SHP77 treated with DMSO at 0.1 percent for 48 hours (cell line): ENCODE results near the gene THADA.
A peak's percentile ranks its signal among the peaks of the same experiment; 100 is the strongest.

ENCODE experiments used
- DNase-seq: peaks from one replicate; lab custom pipeline; 2025; lab: John Stamatoyannopoulos, UW

Gene THADA

GRCh38 chr2:43384143-43384542 is 211.7 kb downstream of the THADA start:
- no peak for DNase-seq

DNA sequence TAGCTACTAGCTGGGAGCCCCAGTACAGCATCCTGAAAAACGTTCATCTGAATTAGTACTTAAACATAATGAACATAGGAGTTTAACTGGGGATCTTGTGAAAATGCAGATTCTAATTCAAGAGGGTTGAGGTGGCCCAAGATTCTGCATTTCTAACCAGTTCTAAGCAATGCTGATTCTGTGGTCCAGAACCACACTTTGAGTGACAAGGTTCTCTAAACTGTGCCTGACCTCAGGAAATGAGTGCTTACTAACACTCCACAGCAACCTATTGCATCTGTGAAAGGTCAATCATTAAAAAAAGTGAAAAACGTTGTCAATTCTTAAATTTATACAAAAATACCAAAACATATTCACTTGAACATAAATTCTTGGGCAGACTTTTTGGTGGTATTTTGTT is 212.3 kb downstream of the THADA start:
- DNase-seq: no peak

DNA sequence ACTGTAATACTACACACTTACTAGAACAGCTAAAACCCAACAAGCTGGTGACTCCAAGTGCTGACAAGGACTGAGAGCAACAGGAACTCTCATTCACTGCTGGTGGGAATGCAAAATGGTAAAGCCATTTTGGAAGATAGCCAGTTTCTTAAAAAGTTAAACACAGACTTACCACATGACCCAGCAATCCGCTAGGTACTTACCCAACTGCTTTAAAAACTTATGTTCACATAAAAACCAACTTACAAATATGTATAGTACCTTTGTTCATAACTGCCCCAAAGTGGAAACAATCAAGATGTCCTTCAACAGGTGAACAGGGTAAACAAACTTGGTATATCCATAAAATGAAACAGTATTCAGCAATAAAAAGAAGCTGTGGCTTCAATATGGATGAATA is 216.3 kb downstream of the THADA start:
- DNase-seq: no peak

- DNase-seq: no peak
Measured at GRCh38 chr2:43377327-43377726, 218.5 kb downstream of the THADA start.

DNA sequence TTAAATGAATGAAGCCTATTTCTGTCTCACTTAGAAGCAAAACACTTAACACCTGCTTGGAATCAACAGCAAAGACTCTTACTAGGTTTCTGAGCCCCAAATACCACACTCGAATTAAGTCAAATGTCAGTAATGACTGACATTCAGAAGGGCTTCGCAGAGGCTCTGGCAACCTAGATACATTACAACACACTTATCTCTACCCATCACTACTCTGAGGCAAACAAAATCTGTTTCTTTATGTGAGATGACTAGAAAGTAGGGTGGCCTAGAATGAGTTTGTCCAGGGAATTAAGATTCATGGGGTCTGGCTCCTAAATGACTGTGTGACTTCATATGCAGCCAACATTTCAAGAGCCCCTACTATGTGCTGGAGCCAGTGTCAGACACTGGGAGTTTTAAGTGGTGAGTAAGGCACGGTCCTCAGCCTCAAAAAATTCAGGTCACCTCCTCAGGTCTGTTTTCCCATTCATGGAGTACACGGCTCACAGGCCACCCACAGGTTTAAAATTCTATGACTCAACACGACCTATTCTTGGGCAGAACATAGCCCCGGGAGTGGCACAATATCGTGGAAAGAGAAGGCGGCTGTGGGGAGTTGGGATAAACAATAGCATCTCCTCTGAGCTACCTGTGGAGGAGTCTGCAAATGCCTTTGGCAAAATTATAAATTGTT is 219.2 kb downstream of the THADA start:
- no peak for DNase-seq

GRCh38 chr2:43375746-43376522 is 219.9 kb downstream of the THADA start:
- no peak for DNase-seq

DNA sequence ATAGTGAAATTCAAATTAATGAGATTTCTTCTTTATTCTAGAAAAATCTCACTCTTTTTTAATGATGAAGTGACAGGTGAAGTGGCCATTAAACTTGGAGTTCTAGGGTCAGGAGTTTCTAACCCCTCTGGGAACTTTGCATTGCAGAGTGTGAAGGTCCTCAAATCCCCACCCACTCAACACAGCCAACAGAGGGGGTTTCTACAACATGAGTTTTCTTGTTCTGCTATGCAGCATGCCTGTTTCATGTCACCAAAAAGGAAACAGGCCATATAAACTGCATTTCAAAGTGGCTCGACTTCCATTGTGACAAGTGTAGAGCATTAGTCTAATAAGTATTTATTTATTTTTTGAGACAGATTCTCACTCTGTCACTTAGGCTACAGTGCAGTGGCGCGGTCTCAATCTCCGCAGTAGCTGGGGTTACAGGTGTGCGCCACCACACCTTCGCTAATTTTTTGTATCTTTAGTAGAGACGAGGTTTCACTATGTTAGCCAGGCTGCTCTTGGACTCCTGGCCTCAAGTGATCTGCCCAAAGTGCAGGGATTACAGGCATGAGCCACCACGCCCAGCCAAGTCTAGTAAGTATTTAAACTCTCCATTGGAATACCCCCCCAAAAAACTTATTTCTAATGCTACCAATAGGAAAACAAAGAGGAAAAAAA is 223.3 kb downstream of the THADA start:
- DNase-seq: no peak

- peak; percentile 61 for DNase-seq
Measured at GRCh38 chr2:43370705-43371104, 225.1 kb downstream of the THADA start.

- DNase-seq: peak; percentile 17
Measured at GRCh38 chr2:43370146-43370545, 225.7 kb downstream of the THADA start.

- no peak for DNase-seq
Measured at GRCh38 chr2:43368483-43369385, 227.1 kb downstream of the THADA start.

DNA sequence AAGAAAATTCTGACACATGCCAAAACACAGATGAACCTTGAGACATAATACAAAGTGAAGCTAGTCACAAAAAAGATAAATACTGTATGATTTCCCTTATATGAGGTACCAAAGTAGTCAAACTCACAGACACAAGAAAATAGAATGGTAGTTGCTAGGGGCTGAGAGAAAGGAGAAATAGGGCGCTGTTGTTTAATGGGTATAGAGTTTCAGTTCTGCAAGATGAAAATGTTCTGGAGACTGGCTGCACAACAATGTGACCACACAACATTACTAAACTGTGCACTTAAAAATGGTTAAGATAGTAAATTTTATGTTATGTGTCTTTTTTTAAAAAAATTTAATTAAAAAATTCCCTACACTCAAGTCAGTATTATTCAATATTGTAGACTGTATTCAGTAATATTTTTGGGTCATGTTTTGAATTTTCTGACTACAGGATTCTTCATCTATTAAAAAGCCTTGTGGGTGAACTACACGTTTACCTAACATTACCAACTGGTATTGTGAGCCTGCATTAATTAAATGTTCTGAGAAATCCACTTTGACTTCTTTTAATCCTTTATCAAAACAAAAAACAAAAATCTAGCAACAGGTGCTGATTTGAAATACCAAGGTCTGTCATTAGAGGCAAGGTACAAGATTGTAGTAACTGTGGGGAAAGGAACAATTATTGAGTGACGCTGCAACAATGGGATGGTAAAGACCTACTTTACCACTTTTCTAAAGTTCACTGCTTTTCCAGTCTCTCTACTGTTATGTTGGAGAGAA is 228.6 kb downstream of the THADA start:
- no peak for DNase-seq

DNA sequence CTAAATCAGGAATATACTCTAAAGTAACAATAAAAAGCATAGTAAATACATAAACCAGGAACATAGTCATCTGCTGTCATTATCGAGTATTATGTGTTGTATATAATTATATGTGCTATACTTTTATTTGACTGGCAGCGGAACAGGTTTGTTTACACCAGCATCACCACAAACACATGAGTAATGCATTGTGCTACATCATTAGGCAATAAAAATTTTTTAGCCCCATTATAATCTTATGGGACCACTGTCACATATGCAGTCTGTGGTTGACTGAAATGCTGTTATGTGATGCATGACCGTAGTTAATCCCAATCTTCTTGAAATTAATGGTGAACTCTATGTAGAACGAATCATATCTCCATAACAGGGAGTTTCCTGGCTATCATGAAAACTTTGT is 232.7 kb downstream of the THADA start:
- no peak for DNase-seq

GRCh38 chr2:43361286-43361685 is 234.6 kb downstream of the THADA start:
- DNase-seq: no peak

- no peak for DNase-seq
Measured at GRCh38 chr2:43360137-43360536, 235.7 kb downstream of the THADA start.

- DNase-seq: no peak
Measured at GRCh38 chr2:43358410-43359201, 237.2 kb downstream of the THADA start.

DNA sequence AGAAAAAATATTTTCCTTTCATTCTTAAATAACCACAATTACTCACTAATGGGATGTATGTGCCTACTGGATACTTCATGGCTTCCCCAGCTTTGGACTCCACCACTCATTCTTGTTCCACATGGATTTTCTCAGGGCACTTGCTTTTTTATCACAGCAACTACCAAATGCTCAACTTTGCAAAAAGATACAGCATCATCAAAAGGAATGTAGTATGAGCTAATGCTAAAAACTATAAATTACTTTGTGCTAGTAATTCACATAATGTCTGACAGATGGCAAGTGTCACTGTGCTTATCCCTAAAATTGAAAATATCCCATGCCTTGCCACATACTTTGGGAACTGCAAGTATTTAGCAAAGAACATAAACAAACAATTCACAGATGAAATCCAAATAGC is 239.1 kb downstream of the THADA start:
- DNase-seq: no peak

DNA sequence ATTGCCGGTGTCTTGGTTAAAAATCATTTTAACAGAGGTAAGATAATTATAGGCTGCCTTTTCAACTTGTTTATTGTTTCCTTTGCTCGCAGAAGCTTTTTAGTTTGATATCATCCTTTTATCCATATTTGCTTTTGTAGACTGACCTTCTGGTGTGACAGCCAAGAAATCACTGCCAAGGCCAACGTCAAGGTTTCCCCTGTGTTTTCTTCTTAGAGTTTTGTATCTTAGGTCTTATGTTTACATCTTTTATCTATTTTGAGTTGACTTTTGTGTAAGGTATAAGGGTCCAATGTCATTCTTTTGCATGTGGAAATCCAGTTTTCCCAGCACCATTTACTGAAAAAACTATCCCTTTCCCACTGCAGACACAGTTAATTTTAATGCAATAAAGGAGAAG is 240.4 kb downstream of the THADA start:
- no peak for DNase-seq

DNA sequence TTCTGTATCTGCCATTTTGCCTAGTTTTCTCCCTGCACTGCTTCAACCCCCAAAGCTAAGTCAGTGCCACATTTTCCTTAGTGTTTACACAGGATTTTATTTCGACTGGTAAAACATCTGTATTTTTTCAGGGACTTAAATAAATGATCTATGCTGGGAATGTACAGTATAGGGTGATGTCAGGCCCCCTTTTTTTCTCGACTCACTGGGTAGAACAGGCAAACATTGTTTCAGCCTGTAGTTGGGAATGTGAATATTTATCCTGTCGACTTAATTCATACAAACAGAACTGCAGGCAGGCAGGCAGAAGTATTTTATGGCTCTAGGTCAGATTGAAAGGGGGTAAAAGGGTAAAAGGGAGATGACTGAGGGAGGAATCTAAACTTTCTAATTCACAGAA is 245.9 kb downstream of the THADA start:
- peak; percentile 19 for DNase-seq

DNA sequence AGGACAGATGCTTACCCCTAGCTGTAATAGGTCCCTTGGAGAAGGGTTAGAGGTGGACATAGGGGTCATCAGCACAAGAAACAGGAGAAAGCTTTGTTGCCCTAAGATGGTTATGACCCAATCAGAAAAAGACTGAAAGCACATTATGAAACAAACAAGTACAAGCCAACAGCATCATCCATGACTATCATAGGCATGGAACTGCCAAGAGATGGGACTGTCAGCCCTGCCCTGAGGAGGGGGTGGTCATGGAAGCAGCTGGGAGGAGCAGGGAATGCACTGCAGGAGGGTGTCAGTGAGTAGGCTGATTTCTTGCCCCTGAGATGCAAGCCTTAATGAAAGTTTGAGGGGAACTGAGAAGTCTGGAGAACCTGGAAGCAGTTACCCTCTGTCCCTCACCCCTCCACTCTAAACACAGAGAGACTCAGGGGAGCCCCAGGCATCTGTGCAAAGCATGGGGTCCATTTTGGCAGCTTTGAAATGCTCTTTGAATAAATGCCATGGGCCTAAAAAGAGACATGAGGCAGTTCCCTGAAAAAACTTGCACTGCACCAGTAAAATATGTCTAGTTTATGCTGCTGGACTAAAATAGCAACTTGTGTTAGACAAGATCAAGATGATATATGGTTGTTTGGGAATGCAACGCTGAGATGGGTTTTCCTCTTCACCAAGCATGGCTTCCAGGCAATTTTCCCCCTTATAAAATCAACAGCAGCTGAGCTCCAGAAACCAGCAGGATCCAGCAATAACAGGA is 246.8 kb downstream of the THADA start:
- no peak for DNase-seq

DNA sequence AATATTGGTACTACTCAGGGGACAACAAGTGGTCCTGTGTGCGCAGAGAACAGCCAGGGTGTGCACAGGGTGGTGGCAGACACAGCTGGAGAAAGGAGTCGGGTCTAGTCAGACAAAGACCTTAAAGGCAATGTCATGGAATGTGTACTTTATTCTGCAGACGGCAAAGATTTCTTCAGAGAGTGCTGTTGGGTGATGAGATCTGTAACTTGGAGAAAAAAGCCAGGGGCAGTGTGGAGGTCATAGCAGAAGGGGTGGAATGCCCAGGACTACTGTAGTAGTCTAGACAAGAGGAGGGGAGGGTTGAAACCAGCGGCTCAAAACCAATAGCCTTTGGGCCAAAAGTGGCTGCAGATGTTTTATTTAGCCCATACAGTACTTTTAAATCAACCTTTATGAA is 248.1 kb downstream of the THADA start:
- no peak for DNase-seq
